B cell (primary cell): ENCODE data around the gene GAD2. TPM values are rescaled to one million over a fixed set of nuclear protein-coding genes. Genes with fewer than 3 reads are reported as not detected.
"Not testable (repeated sequence)": the region's sequence is repeated elsewhere in the genome, so short reads cannot be mapped to it uniquely, and the experiment has no call there.

ENCODE experiments used
- ATAC-seq: fragments of 200-7000 bp; cut with Tn5 transposase; one replicate; pipeline ENCODE4 v1.10.0; 2021; ENCODE audit warnings: low read depth, mild to moderate bottlenecking, moderate number of reproducible peaks, moderate library complexity
- CTCF ChIA-PET: fragments of 350-600 bp; sonication (Branson Sonifier 250); formaldehyde crosslinking; loops from one replicate; lab custom pipeline; 2021; ENCODE audit warnings: antibody characterized with exemption, inconsistent platforms; lab: Charles Lee
- POLR2A ChIA-PET: fragments of 350-600 bp; sonication (Branson Sonifier 250); formaldehyde crosslinking; loops from one replicate; lab custom pipeline; 2021; ENCODE audit warnings: antibody characterized with exemption; lab: Charles Lee
- DNase-seq: peaks from one replicate; pipeline ENCODE4 v3.0.0; 2013
- H2AFZ ChIP-seq: 2 replicates; pipeline ENCODE4 v1.6.1; 2012; ENCODE audit warnings: mild to moderate bottlenecking, low read depth, low read length; ENCODE audit not compliant: insufficient read depth, poor library complexity, severe bottlenecking
- H3K27ac ChIP-seq, 2 donors: 1 replicate in 1 of 2; 2 replicates in 1 of 2; pipeline ENCODE4 v1.5.1; 2012 to 2013; ENCODE audit warnings: low read length in 2 of 2, mild to moderate bottlenecking in 2 of 2, moderate library complexity in 1 of 2
- H3K27me3 ChIP-seq, 4 experiments: fragments of 200-600 bp in 1 of 4; sonication (generic) in 1 of 4; replicated peaks in 1 of 4; 1 replicate in 2 of 4; 2 replicates in 2 of 4; pipeline versions ENCODE4 v1.6.1 to v1.7.0; 2013 to 2016; ENCODE audit warnings: low read length in 3 of 4, mild to moderate bottlenecking in 2 of 4, mixed read lengths in 1 of 4, moderate library complexity in 1 of 4; ENCODE audit not compliant: insufficient read depth in 4 of 4, control insufficient read depth in 3 of 4; ENCODE audit errors: control extremely low read depth in 1 of 4
- H3K36me3 ChIP-seq, 2 experiments: replicated peaks in 1 of 2; 1 replicate in 1 of 2; 2 replicates in 1 of 2; pipeline versions ENCODE4 v1.6.1 to v1.7.1; 2013; ENCODE audit warnings: low read length in 1 of 2; ENCODE audit not compliant: insufficient read depth in 2 of 2, control insufficient read depth in 1 of 2; ENCODE audit errors: control extremely low read depth in 1 of 2, extremely low read depth in 1 of 2
- H3K4me1 ChIP-seq, 2 donors: fragments of 200-600 bp in 1 of 2; sonication (generic) in 1 of 2; 1 replicate in 1 of 2; 2 replicates in 1 of 2; pipeline versions ENCODE4 v1.5.1 to v1.6.1; 2013 to 2017; ENCODE audit warnings: low read length in 2 of 2; ENCODE audit not compliant: control insufficient read depth in 2 of 2, insufficient read depth in 2 of 2
- H3K4me2 ChIP-seq: replicated peaks from 2 replicates; pipeline ENCODE3; 2012; ENCODE audit warnings: mild to moderate bottlenecking, low read depth, low read length; ENCODE audit not compliant: poor library complexity, severe bottlenecking
- H3K4me3 ChIP-seq, 5 experiments: fragments of 200-600 bp in 1 of 5; sonication (generic) in 1 of 5; 1 replicate in 3 of 5; 2 replicates in 2 of 5; pipeline versions ENCODE4 v1.5.1 to v1.7.0; 2011 to 2016; ENCODE audit warnings: low read length in 4 of 5, mild to moderate bottlenecking in 4 of 5, low read depth in 2 of 5, control low read depth in 1 of 5, moderate library complexity in 1 of 5; ENCODE audit not compliant: insufficient read depth in 1 of 5; ENCODE audit errors: control extremely low read depth in 1 of 5, extremely low read depth in 1 of 5
- H3K79me2 ChIP-seq: fragments of 200-600 bp; sonication (generic); one replicate; pipeline ENCODE4 v1.6.0; 2016; ENCODE audit warnings: low read length; ENCODE audit not compliant: control insufficient read depth, insufficient read depth
- H3K9ac ChIP-seq: fragments of 200-600 bp; sonication (generic); 2 replicates; pipeline ENCODE4 v1.6.1; 2017; ENCODE audit warnings: mild to moderate bottlenecking, low read length, moderate library complexity
- H3K9me3 ChIP-seq, 3 donors: one replicate each; pipeline versions ENCODE4 v1.6.1 to v1.7.1; 2013; ENCODE audit warnings: low read length in 2 of 3; ENCODE audit not compliant: control insufficient read depth in 2 of 3, insufficient read depth in 1 of 3; ENCODE audit errors: control extremely low read depth in 1 of 3
- H4K20me1 ChIP-seq: 2 replicates; pipeline ENCODE4 v1.6.0; 2012; ENCODE audit warnings: mild to moderate bottlenecking, low read length; ENCODE audit not compliant: insufficient read depth, control insufficient read depth, poor library complexity, severe bottlenecking
- H3K27ac Mint-ChIP-seq: one replicate; pipeline ENCODE4 v1.8.0; 2021; ENCODE audit warnings: mixed read lengths
- H3K27me3 Mint-ChIP-seq: one replicate; pipeline ENCODE4 v1.8.0; 2021; ENCODE audit warnings: mixed read lengths
- H3K4me1 Mint-ChIP-seq: one replicate; pipeline ENCODE4 v1.8.0; 2021; ENCODE audit warnings: mixed read lengths
- H3K4me3 Mint-ChIP-seq: one replicate; pipeline ENCODE4 v1.8.0; 2021; ENCODE audit warnings: mixed read lengths
- H3K9me3 Mint-ChIP-seq: one replicate; pipeline ENCODE4 v1.8.0; 2022; ENCODE audit warnings: mixed read lengths; ENCODE audit not compliant: insufficient read depth
- CTCF ChIP-seq: fragments of 200-600 bp; IDR thresholded peaks from one replicate; pipeline ENCODE4 v1.8.0; 2022; ENCODE audit warnings: antibody characterized with exemption, mild to moderate bottlenecking
- EZH2 ChIP-seq: IDR thresholded peaks from 2 replicates; pipeline ENCODE4 v1.6.1; 2012; ENCODE audit warnings: borderline replicate concordance, low read depth, mild to moderate bottlenecking, moderate library complexity, low read length; ENCODE audit not compliant: insufficient read depth, poor library complexity, severe bottlenecking
- WGBS: methylation state at CpG from one replicate; pipeline ENCODE4 v1.1.5; 2013; ENCODE audit warnings: missing lambda C conversion rate; ENCODE audit not compliant: insufficient coverage; 5-methylcytosine and 5-hydroxymethylcytosine counted together
- intact Hi-C: fragments of 100-400 bp; cut with micrococcal nuclease; formaldehyde crosslinking; loops from one replicate; pipeline ENCODE4 v1.10.0; 2022
- polyA plus RNA-seq: library from polyadenylated mRNA; depleted of rRNA; stranded (reverse); fragments of >200 nt; gene quantifications from 2 replicates; pipeline ENCODE4 v1.2.3, GENCODE V29; 2012
- total RNA-seq, 2 donors: library from RNA; stranded (reverse); fragments of 120-200 nt in 1 of 2; gene quantifications; 1 replicate in 1 of 2; 2 replicates in 1 of 2; pipeline versions ENCODE4 v1.2.3 to v1.2.4, GENCODE V29; 2013 to 2022

The GAD2 gene
- total and polyA plus RNA-seq, 2 donors (not counting 1 experiment from before 2014, with no cell fraction given), result not detected

- no peaks in the 10 kb centered on the region for H4K20me1 ChIP-seq
- CTCF ChIA-PET, result no interaction called here
- no peaks in the 10 kb centered on the region for H3K36me3 ChIP-seq
- Mint-ChIP-seq H3K4me1 (no peaks in the 10 kb centered on the region), H3K4me3 (no peak overlapping the region), H3K27ac (no peak overlapping the region), H3K9me3 (no peaks in the 10 kb centered on the region), H3K27me3 (no peaks in the 10 kb centered on the region)
- H3K4me3 ChIP-seq, result no peak overlapping the region
- POLR2A ChIA-PET, result no interaction called here
- no peaks in the 10 kb centered on the region for H3K9me3 ChIP-seq
- intact Hi-C loops, result no loop called here
- H3K27me3 ChIP-seq, result no peaks in the 10 kb centered on the region
- H3K4me1 ChIP-seq, result no peaks in the 10 kb centered on the region
- no peak for ATAC-seq
- TF ChIP-seq CTCF (peak; percentile 35), EZH2 (no peak)
- no peak overlapping the region for H2AFZ ChIP-seq
- H3K9ac ChIP-seq, result no peak overlapping the region
- no peaks in the 10 kb centered on the region for H3K79me2 ChIP-seq
- no peak overlapping the region for H3K4me2 ChIP-seq
- H3K27ac ChIP-seq, result no peak overlapping the region
- DNase-seq, result no peak
Measured at GRCh38 chr10:26341701-26342100, 125.1 kb downstream of the GAD2 start.

- H3K27me3 ChIP-seq, H3K4me1 ChIP-seq, H3K4me3 ChIP-seq, intact Hi-C loops, H2AFZ ChIP-seq, ATAC-seq, H3K9me3 ChIP-seq, H3K27me3 Mint-ChIP-seq, H3K79me2 ChIP-seq, H3K4me2 ChIP-seq, H3K27ac ChIP-seq, H4K20me1 ChIP-seq, DNase-seq, CTCF ChIA-PET, H3K4me3 Mint-ChIP-seq, H3K27ac Mint-ChIP-seq, H3K9ac ChIP-seq, H3K4me1 Mint-ChIP-seq, POLR2A ChIA-PET, H3K36me3 ChIP-seq: not testable (repeated sequence)
- 88% methylated on average over 5 of the region's 9 CpGs for WGBS
- peaks cover 10% of the 10 kb centered on the region for H3K9me3 Mint-ChIP-seq
Measured at GRCh38 chr10:26348821-26349417, 132.3 kb downstream of the GAD2 start.

Other genes starting within 250 kb of the GAD2 start
- 97.0 and 99.8 TPM in 2 replicates for gene APBB1IP, start 221.6 kb downstream of the GAD2 start, total RNA-seq
- gene APBB1IP, start 221.6 kb downstream of the GAD2 start, polyA plus RNA-seq, result 60.1 and 69.5 TPM in 2 replicates